ENCODE results near the gene TGFBR2.
"Not testable (repeated sequence)": the region's sequence is repeated elsewhere in the genome, so short reads cannot be mapped to it uniquely, and the experiment has no call there.

Gene TGFBR2

GRCh38 chr3:30621576-30621975, 15.2 kb downstream of the TGFBR2 start:
- Histone ChIP-seq H3K27ac (ENCODE audit: low read depth, low read length) (no peak overlapping the region), H3K4me1 (ENCODE audit: control insufficient read depth, insufficient read depth, low read length) (peaks cover 9% of the 10 kb centered on the region)

GRCh38 chr3:30622047-30622545, 15.7 kb downstream of the TGFBR2 start:
- H3K4me1 ChIP-seq (ENCODE audit: control insufficient read depth, insufficient read depth, low read length): peaks cover 11% of the 10 kb centered on the region
- no peak overlapping the region for H3K4me3 ChIP-seq (ENCODE audit: low read depth, low read length)
- peaks cover 8% of the 10 kb centered on the region for H3K36me3 ChIP-seq (ENCODE audit: control insufficient read depth, insufficient read depth, low read length)
- H3K27ac ChIP-seq (ENCODE audit: low read depth, low read length): no peak overlapping the region
- no peaks in the 10 kb centered on the region for H3K27me3 ChIP-seq (ENCODE audit: control insufficient read depth, insufficient read depth, low read length)
- H3K9me3 ChIP-seq (ENCODE audit: control insufficient read depth, insufficient read depth, low read depth, low read length): no peaks in the 10 kb centered on the region
- H3K9ac ChIP-seq (ENCODE audit: low read length): no peak overlapping the region

More at GRCh38 chr3:30621576-30621975, 15.2 kb downstream of the TGFBR2 start:
- no peaks in the 10 kb centered on the region for H3K9me3 ChIP-seq (ENCODE audit: control insufficient read depth, insufficient read depth, low read depth, low read length)
- H3K27me3 ChIP-seq (ENCODE audit: control insufficient read depth, insufficient read depth, low read length): no peaks in the 10 kb centered on the region
- H3K36me3 ChIP-seq (ENCODE audit: control insufficient read depth, insufficient read depth, low read length): peaks cover 8% of the 10 kb centered on the region
- no peak overlapping the region for H3K9ac ChIP-seq (ENCODE audit: low read length)
- no peak overlapping the region for H3K4me3 ChIP-seq (ENCODE audit: low read depth, low read length)

- Histone ChIP-seq H3K27me3 (ENCODE audit: control insufficient read depth, insufficient read depth, low read length) (no peaks in the 10 kb centered on the region), H3K4me3 (ENCODE audit: low read depth, low read length) (no peak overlapping the region), H3K27ac (ENCODE audit: low read depth, low read length) (no peak overlapping the region), H3K36me3 (ENCODE audit: control insufficient read depth, insufficient read depth, low read length) (peaks cover 8% of the 10 kb centered on the region), H3K9me3 (ENCODE audit: control insufficient read depth, insufficient read depth, low read depth, low read length) (no peaks in the 10 kb centered on the region), H3K9ac (ENCODE audit: low read length) (no peak overlapping the region), H3K4me1 (ENCODE audit: control insufficient read depth, insufficient read depth, low read length) (peaks cover 11% of the 10 kb centered on the region)
Measured at GRCh38 chr3:30622790-30623189, 16.4 kb downstream of the TGFBR2 start.

DNA sequence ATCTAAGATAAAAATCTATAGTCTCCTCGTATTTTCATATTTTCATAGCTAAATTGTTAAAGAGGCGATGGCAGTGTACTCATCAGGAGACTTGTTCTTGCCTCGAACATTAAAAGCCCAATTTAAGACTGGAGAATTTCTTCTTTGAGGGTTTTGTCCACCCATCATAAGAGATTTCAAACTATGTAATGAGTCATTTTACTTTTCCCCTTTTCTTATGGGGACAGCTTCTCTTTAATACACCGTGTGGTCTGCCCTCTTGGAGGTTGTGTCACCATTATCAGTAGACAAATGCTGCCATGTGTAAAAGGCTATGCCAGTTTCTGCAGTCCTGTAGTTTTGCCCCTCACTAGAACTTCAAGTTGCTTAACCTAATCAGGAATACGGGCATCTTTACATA, 16.9 kb downstream of the TGFBR2 start:
- Histone ChIP-seq H3K36me3 (ENCODE audit: control insufficient read depth, insufficient read depth, low read length) (peaks cover 8% of the 10 kb centered on the region), H3K27me3 (ENCODE audit: control insufficient read depth, insufficient read depth, low read length) (no peaks in the 10 kb centered on the region), H3K4me1 (ENCODE audit: control insufficient read depth, insufficient read depth, low read length) (peaks cover 11% of the 10 kb centered on the region), H3K27ac (ENCODE audit: low read depth, low read length) (no peak overlapping the region), H3K9me3 (ENCODE audit: control insufficient read depth, insufficient read depth, low read depth, low read length) (no peaks in the 10 kb centered on the region), H3K9ac (ENCODE audit: low read length) (no peak overlapping the region), H3K4me3 (ENCODE audit: low read depth, low read length) (no peak overlapping the region)

- peaks cover 19% of the 10 kb centered on the region for H3K4me1 ChIP-seq (ENCODE audit: control insufficient read depth, insufficient read depth, low read length)
- not testable (repeated sequence) for H3K9me3 ChIP-seq (ENCODE audit: control insufficient read depth, insufficient read depth, low read depth, low read length); H3K27ac ChIP-seq (ENCODE audit: low read depth, low read length); H3K27me3 ChIP-seq (ENCODE audit: control insufficient read depth, insufficient read depth, low read length); H3K4me3 ChIP-seq (ENCODE audit: low read depth, low read length); H3K9ac ChIP-seq (ENCODE audit: low read length); H3K36me3 ChIP-seq (ENCODE audit: control insufficient read depth, insufficient read depth, low read length)
Measured at GRCh38 chr3:30624480-30624879, 18.1 kb downstream of the TGFBR2 start.

DNA sequence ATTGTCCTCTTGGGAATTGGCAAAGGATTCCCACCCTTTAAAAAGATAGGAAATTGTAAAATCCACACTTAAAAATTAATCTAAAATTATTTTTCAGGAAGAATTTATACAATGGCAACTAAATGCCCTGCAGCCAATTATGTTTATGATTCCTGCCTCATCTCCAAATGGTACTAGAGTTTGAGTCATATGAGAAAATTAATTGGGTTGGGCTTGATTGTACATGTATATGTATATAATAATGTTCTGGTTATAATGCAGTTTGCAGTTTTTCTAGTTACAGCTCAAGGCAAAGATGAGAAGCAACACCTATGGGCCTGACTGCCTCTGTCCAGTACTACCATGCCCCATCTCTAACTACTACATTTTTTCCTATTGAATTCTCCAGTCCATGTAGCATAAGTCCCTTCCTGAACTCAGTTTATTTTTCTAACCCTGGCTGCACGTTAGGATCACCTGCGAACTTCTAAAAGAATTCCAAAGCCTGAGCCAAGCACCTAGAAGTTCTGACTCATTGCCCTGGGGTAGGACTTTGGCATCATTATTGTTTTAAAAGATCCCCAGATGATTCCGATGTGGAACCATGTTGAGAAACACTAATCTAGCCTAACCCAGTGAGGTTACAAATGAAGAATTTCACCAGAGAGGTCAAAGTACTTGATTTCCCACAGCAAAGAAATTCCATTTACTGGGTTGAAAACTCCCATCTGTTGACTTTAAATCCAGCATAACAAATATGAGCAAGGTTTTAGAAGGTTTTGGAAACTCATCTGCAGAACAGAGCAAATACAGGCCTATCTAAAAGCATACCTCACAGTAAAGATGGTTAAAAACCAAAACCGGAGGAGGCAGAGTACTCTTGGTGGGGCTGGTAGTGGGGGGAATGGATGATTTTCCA, 19.4 kb downstream of the TGFBR2 start:
- H3K9me3 ChIP-seq (ENCODE audit: control insufficient read depth, insufficient read depth, low read depth, low read length): no peaks in the 10 kb centered on the region
- no peak overlapping the region for H3K9ac ChIP-seq (ENCODE audit: low read length)
- H3K27ac ChIP-seq (ENCODE audit: low read depth, low read length): no peak overlapping the region
- no peak overlapping the region for H3K4me3 ChIP-seq (ENCODE audit: low read depth, low read length)
- no peaks in the 10 kb centered on the region for H3K27me3 ChIP-seq (ENCODE audit: control insufficient read depth, insufficient read depth, low read length)
- H3K36me3 ChIP-seq (ENCODE audit: control insufficient read depth, insufficient read depth, low read length): peaks cover 11% of the 10 kb centered on the region
- H3K4me1 ChIP-seq (ENCODE audit: control insufficient read depth, insufficient read depth, low read length): peaks cover 17% of the 10 kb centered on the region

DNA sequence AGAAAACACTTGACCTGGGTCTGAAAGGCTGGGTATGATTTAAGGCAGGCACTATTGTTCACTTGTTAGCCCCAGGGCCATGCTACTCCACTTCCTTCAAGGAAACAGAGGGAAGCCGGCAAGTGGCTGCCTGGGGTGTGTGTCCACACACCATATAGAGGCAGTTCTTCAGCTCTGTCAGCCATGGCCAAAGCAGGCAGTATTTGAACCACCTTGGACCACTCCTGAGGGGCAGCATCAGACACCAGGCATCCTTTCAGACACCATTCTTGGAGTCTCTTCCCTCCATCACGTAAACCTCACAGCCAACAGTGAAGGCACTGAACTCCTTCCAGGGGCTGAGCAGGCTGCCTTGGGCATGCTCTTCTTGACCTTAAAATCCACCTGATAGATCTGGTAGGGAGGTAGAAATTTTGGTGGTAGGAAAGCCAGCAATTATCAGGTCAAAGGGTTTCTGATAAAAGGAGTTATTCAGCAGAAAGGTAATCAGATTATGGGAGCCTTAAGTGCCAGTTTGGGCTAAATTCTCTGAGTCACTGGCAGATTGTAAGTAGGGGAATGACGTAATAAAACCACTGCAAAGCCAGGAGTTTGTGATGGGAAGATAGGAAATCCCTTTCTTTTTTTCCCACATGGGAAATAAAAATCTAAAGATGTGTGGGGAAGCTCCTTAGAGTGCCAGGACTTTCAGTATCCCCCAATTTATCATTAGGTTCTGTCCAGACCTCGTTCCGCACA, 20.2 kb downstream of the TGFBR2 start:
- Histone ChIP-seq H3K4me1 (ENCODE audit: control insufficient read depth, insufficient read depth, low read length) (peaks cover 19% of the 10 kb centered on the region), H3K9me3 (ENCODE audit: control insufficient read depth, insufficient read depth, low read depth, low read length) (no peaks in the 10 kb centered on the region), H3K36me3 (ENCODE audit: control insufficient read depth, insufficient read depth, low read length) (peaks cover 8% of the 10 kb centered on the region), H3K4me3 (ENCODE audit: low read depth, low read length) (no peak overlapping the region), H3K27me3 (ENCODE audit: control insufficient read depth, insufficient read depth, low read length) (no peaks in the 10 kb centered on the region), H3K9ac (ENCODE audit: low read length) (no peak overlapping the region), H3K27ac (ENCODE audit: low read depth, low read length) (no peak overlapping the region)

DNA sequence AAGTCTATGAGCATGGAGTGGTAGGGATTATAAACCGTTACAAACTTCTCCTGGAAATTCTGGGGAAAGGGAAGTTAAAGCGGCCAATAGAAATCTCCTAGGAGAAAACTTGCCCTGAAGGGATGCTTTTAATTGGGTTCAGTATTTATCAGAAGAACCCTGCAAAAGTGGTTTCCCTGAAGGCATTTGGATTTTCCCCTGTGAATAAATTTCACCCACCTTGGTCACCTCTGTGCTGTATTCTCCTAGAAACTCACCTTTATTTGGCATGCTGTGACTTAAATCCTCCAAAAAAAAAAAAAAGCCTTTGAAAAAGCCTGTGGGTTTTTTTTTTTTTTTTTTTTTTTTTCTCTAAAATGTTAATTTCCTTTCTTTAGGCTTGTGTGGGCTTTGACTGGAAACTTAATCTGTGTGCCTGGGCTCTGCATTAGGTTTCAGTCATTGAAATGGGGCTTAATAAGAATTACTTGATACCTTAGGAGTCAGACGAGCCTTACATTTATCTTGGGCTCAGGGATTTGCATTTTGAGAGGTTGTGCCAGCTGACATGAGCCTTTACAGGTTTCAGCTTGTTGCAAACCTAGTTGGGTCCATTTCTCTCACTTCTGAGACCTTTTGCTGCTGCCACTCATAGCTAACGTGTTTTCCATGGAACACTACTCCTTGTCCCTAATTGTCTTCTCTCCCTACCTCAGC, 22.0 kb downstream of the TGFBR2 start:
- Histone ChIP-seq H3K27me3 (ENCODE audit: control insufficient read depth, insufficient read depth, low read length) (no peaks in the 10 kb centered on the region), H3K36me3 (ENCODE audit: control insufficient read depth, insufficient read depth, low read length) (peaks cover 6% of the 10 kb centered on the region; the same call in 1 of the 2 replicates), H3K4me1 (ENCODE audit: control insufficient read depth, insufficient read depth, low read length) (peaks cover 19% of the 10 kb centered on the region), H3K9me3 (ENCODE audit: control insufficient read depth, insufficient read depth, low read depth, low read length) (no peaks in the 10 kb centered on the region), H3K27ac (ENCODE audit: low read depth, low read length) (no peak overlapping the region), H3K9ac (ENCODE audit: low read length) (no peak overlapping the region), H3K4me3 (ENCODE audit: low read depth, low read length) (no peak overlapping the region)

DNA sequence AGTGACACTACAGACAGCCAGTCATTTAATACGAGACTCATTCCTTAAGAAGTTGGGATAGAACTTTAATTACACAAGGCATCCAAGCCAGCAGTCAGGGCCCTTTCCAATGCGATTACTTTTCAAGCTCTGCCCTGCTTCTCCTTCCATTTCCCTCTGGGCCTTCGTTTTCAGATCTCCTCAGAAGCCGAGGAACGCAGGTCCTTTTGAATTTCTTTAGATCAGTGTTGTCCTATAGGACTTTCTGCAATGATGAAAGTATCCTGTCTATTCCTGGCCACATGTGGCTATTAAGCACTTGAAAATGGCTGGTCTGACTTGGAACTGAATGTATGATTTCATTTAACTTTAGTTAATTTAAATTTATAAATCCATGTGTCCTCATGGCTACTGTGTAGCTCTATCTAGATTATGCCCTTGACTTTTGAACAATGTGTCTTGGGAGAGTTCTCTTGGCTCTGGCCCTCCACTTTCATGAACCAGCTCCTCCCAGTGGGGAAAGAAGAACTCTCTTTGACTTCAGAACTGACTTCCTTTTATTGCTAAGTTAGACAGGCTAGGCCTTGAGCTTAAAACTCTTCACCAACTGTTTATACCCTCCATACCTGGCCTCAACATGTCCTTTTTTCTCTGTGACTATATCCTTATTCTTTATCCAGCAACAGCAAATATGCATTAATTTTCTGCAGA, 22.6 kb downstream of the TGFBR2 start:
- no peak overlapping the region for H3K27ac ChIP-seq (ENCODE audit: low read depth, low read length)
- H3K4me3 ChIP-seq (ENCODE audit: low read depth, low read length): no peak overlapping the region
- H3K27me3 ChIP-seq (ENCODE audit: control insufficient read depth, insufficient read depth, low read length): no peaks in the 10 kb centered on the region
- H3K4me1 ChIP-seq (ENCODE audit: control insufficient read depth, insufficient read depth, low read length): peaks cover 19% of the 10 kb centered on the region
- no peak overlapping the region for H3K9ac ChIP-seq (ENCODE audit: low read length)
- no peaks in the 10 kb centered on the region for H3K9me3 ChIP-seq (ENCODE audit: control insufficient read depth, insufficient read depth, low read depth, low read length)
- H3K36me3 ChIP-seq (ENCODE audit: control insufficient read depth, insufficient read depth, low read length): peaks cover 3% of the 10 kb centered on the region; the same call in 1 of the 2 replicates

GRCh38 chr3:30629746-30630145, 23.3 kb downstream of the TGFBR2 start:
- Histone ChIP-seq H3K9ac (ENCODE audit: low read length) (no peak overlapping the region), H3K4me3 (ENCODE audit: low read depth, low read length) (no peak overlapping the region), H3K27ac (ENCODE audit: low read depth, low read length) (no peak overlapping the region), H3K36me3 (ENCODE audit: control insufficient read depth, insufficient read depth, low read length) (peaks cover 3% of the 10 kb centered on the region; the same call in 1 of the 2 replicates), H3K27me3 (ENCODE audit: control insufficient read depth, insufficient read depth, low read length) (no peaks in the 10 kb centered on the region), H3K9me3 (ENCODE audit: control insufficient read depth, insufficient read depth, low read depth, low read length) (no peaks in the 10 kb centered on the region), H3K4me1 (ENCODE audit: control insufficient read depth, insufficient read depth, low read length) (peaks cover 19% of the 10 kb centered on the region)

Data from HUES6 (cell line).